ENCODE measurements around the gene SIRPG. TPM values are rescaled to one million over a fixed set of nuclear protein-coding genes. Genes with fewer than 3 reads are reported as not detected.
"Not testable (repeated sequence)": the region's sequence is repeated elsewhere in the genome, so short reads cannot be mapped to it uniquely, and the experiment has no call there.

Gene SIRPG
- total RNA-seq: not detected
- long read RNA-seq: 0 reads

GRCh38 chr20:1657556-1658334 is at the start of gene SIRPG:
Gene SIRPG, minus strand, starts transcription at chr20:1657779. Its CDS starts 65 bp downstream, at chr20:1657714.
- no peak for DNase-seq (ENCODE audit: low spot score)

DNA sequence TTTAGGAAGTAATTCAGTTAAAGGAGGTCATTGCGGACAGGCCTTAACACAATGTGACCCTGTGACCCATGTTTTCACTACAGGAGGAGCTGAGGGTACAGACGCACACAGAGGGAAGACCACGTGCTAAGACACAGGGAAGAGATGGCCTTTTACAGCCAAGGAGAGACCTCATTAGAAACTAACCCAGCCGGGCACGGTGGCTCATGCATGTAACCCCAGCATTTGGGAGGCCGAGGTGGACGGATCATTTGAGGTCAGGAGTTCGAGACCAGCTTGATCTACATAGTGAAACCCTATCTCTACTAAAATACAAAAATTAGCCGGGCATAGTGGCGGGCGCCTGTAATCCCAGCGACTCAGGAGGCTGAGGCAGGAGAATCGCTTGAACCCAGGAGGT is 49.3 kb upstream of the SIRPG start:
- DNase-seq (ENCODE audit: low spot score): not testable (repeated sequence)

DNA sequence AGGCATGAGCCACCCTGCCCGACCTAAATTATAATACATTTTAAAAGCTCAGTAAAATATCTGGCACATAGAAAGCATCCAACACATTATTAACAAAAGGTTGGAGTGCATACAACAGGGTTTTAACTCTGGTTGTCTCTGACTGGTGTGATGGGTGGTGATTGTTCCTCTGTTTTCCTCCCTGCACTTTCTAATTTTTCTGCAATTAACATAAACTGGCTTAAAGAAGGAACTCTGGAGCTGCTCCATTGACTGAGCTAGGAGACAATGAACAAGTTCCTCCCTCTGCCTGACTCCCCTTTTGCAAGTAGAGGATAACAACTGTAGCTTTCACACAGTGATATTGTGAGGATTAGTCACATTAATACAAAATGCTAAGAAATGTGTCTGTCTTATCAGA is 48.5 kb upstream of the SIRPG start:
- no peak for DNase-seq (ENCODE audit: low spot score)

DNA sequence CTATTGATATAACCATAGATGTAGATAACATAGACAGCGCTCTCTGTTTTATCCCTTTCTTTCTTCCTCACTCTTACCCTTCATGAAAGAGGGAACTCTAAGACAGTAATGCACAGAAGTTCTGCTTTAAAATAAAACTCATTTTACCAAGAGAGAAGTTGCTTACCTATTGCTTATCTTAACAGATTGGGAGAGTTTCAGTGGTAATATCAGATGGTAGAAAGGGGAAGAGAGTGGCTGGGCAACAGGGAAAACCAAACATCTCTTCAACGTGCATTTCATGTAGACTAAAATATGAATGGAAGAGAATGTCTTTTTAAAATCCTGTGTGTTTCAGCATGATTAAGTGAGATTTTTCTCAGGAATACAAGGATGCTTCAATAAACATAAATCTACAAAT is 45.3 kb upstream of the SIRPG start:
- no peak for DNase-seq (ENCODE audit: low spot score)

DNA sequence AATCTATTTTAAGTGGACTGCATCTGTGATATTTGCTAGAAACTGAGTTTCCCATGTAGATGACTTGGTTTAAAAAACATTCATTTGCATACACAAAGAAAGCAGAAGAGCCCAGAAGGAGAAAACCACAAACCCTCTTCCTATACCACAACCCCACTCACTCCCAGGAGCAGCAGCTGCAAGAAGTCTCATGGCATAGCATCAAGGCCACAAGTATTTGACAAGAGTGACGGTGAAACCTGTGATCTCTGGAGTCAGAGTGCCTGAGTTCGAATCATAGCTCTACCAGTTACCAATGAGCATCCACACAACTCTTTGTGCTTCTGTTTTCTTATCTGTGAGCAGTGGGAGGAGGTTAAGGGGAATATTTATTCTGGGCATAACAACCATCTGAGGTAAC is 44.7 kb upstream of the SIRPG start:
- no peak for DNase-seq (ENCODE audit: low spot score)

DNA sequence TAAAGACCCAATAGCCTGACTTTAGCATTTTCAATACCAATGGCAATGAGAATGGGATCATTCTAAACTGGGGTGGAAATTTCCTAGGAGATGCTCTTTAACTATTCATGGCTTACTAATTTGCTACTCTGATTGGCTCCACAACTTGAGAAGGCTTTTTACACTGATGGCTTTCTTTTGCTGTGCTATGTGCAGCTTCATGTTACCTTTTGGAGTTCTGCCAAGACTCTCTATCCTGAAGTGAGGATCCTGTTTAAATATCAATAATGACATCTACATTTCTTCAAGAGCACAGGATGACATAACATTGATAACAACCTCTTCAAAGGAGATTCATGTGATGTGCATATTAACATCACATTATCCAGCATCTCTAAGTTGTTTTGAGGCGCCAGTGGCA is 43.4 kb upstream of the SIRPG start:
- no peak for DNase-seq (ENCODE audit: low spot score)

- DNase-seq (ENCODE audit: low spot score): no peak
These were observed 40.0 kb upstream of the SIRPG start for GRCh38 chr20:1697592-1697991.

DNA sequence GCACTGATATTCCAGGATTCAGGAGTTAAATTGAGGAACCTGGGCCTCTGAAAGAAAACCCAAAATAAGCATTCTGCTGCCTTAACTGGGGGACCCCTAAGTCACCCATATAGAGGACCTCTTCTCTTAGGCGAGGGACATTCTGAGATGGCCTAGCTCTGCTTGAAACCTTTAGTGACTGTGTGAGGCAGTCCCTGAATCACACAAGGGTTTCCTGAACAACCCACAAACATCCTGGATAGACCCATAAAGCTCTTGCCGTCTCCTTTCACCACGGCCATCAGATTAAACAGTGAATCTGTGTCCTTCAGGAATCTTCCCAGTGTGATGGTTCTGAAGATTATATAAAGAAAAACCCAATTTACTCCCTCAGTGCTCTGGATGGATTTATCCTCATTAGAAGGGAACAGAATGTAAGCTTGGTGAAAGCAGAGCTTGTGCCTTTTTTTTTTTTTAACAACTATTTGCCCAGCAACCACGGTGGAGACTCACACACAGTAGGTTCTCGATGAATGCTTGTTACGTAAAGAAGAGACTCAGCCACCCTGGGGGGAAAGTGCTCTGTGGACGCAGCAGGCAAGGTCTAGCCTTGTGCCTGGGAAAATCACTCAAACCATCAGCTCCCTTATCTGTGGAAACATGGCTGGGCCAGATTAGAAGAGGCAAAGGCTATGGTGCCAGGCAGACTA is 39.1 kb upstream of the SIRPG start:
- no peak for DNase-seq (ENCODE audit: low spot score)

GRCh38 chr20:1694672-1695071 is 37.1 kb upstream of the SIRPG start:
- DNase-seq (ENCODE audit: low spot score): no peak

GRCh38 chr20:1693427-1693826 is 35.8 kb upstream of the SIRPG start:
- DNase-seq (ENCODE audit: low spot score): no peak

DNA sequence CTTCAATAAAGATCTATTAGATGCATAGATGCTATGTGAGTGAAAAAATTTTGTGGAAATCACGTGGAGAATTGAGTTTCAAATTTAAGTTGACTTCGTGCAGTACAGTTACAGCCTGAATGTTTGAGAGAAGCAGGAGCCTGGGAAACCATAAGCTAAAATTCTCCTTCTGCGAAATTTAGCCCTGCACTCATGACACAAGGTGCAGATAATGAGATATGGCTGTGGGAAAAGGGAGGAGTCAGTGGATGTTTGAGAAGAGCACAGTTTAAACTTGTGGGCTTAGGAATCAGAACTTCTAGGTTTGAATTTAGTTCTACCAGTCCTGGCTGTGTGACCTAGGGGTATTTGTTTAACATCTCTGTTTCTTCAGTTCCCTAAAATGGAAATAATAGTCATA is 32.1 kb upstream of the SIRPG start:
- no peak for DNase-seq (ENCODE audit: low spot score)

DNA sequence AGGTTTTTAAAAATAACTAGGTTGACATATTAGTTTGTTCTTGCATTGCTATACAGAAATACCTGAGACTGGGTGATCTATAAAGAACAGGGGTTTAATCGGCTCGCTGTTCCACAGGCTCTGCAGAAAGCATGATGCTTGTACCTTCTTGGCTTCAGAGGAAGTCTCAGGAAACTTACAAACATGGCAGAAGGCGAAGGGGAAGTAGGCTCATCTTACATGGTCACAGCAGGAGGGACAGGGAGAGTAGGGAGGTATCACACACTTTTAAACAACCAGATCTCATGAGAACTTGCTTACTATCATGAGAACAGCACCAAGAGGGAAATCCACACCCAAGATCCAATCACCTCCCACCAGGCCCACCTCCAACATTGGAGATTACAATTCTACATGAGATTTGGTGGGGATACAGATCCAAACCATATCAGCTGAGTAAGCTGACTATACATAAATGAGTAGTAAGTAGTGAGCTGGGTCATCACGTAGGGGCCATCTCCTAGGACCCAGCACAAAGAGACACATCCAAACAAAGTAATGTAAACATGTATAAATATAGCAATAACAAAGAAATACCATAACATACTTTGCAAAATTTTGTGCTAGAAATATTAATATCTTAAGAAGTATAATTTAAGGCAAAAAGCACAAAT is 31.4 kb upstream of the SIRPG start:
- DNase-seq (ENCODE audit: low spot score): no peak

GRCh38 chr20:1687053-1687452 is 29.5 kb upstream of the SIRPG start:
- no peak for DNase-seq (ENCODE audit: low spot score)

DNA sequence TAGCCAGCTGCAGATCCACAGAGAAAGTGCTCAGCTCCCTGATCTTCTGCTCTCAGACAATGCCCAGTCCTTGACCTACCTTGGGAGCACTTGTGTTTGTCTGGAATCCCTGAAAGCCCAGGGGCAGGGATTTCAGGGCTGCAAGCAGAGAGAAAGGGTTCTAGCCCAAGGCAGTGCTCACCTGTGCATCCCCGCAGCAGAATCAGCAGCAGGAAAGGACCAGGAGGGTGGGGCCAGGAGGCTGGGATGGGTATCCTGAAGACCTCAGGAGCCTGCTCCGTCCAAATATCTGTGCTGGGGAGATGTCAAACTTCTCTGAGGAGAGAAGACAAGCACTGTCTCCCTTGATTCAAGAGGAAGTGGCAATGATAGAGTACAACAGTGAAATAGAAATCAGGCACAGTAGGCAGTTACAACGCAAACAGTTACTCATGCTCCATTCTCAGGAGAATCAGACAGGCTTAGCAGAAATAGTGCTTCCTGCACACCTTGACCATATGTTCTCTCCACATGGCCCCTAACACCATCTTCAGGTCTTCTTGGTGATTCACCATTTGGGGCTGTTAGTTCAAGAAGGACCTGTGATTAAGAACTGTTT is 28.7 kb upstream of the SIRPG start:
- DNase-seq (ENCODE audit: low spot score): no peak

DNA sequence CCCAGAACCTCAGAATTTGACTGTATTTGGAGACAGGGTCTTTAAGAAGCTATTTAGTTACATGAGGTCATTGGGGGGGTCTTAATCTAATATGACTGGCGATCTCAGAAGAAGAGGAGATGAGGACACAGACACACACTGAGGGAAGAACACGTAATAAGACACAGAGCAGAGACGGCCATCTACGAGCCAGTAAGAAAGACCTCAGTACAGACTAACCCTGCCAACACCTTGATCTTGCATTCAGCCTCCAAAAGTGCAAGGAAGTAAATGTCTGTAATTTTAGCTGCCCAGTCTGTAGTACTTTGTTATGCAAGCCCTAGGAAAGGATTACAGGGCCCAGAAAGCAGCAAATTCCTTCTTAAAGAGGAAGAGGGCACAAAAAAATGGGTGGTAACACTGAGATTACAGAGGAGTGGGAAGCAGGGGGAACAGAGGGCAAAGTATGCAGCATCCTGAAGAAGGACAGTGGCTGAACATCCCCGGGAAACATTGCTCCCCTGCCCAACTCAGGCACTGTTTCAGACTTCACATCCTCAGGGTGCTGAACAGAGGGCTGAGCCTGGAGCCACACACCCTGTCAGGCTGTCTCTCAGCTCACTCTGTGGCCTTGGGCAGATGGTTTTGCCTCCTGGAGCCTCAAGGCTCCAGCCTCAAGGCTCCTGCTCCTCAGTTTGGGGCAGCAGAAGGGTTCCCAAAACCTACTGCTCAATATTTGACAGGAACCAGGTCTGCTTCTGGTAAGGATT is 27.9 kb upstream of the SIRPG start:
- no peak for DNase-seq (ENCODE audit: low spot score)

- DNase-seq (ENCODE audit: low spot score): no peak
These were observed 27.3 kb upstream of the SIRPG start for GRCh38 chr20:1684872-1685271.

GRCh38 chr20:1676650-1677049 is 19.1 kb upstream of the SIRPG start:
- DNase-seq (ENCODE audit: low spot score): no peak

- DNase-seq (ENCODE audit: low spot score): no peak
These were observed 17.6 kb upstream of the SIRPG start for GRCh38 chr20:1674990-1675780.

GRCh38 chr20:1674361-1674760 is 16.8 kb upstream of the SIRPG start:
- DNase-seq (ENCODE audit: low spot score): no peak

DNA sequence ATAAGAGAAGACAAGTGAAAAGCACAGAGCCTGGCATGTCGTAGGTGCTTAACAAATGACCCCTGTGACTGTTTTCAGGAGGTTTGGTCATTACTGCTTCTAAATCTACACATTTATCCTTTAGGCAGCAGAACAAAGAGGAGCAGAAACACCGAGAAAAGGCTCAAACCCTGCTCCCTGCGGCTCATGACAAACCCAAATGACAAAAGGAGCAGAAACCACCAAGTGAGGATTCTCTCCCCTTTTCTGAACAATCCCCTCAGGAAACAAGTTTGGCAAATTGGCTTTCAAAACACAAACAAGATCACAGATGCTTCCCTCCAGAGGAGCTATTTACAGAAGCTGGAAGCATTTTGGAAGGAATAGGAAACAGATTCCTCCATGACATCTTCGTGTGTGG is 15.8 kb upstream of the SIRPG start:
- no peak for DNase-seq (ENCODE audit: low spot score)

Measured in mesenteric fat pad (tissue), 1 donor.